ENCODE measurements around the gene SAMD10.
"Not testable (repeated sequence)": the region's sequence is repeated elsewhere in the genome, so short reads cannot be mapped to it uniquely, and the experiment has no call there.

SAMD10 gene

GRCh38 chr20:63971960-63972311 is 7.5 kb downstream of the SAMD10 start:
- WGBS (ENCODE audit: extremely low coverage, insufficient coverage, low lambda C conversion rate), result no CpG with 5 or more reads among the region's 10 CpGs
- H3K27ac ChIP-seq (ENCODE audit: low read depth, low read length); H3K4me1 ChIP-seq (ENCODE audit: control insufficient read depth, low read depth, low read length); H3K27me3 ChIP-seq (ENCODE audit: insufficient read depth, low read length, poor library complexity); H3K4me2 ChIP-seq (ENCODE audit: low read length); H3K79me1 ChIP-seq (ENCODE audit: low read length); H4K5ac ChIP-seq (ENCODE audit: low read length); H2BK15ac ChIP-seq (replicated peaks; ENCODE audit: low read depth); H3K79me2 ChIP-seq (ENCODE audit: control insufficient read depth, insufficient read depth, low read length); H3K18ac ChIP-seq (ENCODE audit: low read length); H4K8ac ChIP-seq (ENCODE audit: low read depth, low read length); H2AK5ac ChIP-seq (ENCODE audit: low read length); H2BK120ac ChIP-seq (ENCODE audit: low read depth, low read length); H3K4ac ChIP-seq (ENCODE audit: low read depth, low read length); DNase-seq; H3K4me3 ChIP-seq (ENCODE audit: low read length); H2BK5ac ChIP-seq (ENCODE audit: low read length); H3K36me3 ChIP-seq (ENCODE audit: control insufficient read depth, insufficient read depth, low read length); H3K56ac ChIP-seq (ENCODE audit: low read length); H3K23ac ChIP-seq (ENCODE audit: low read length); H3K9ac ChIP-seq (ENCODE audit: low read length): not testable (repeated sequence)

- Histone ChIP-seq H2AK5ac (ENCODE audit: low read length) (no peak overlapping the region), H3K4me3 (ENCODE audit: low read length) (no peak overlapping the region), H3K4me2 (ENCODE audit: low read length) (no peak overlapping the region), H2BK15ac (replicated peaks; ENCODE audit: low read depth) (no peak overlapping the region), H3K79me1 (ENCODE audit: low read length) (no peaks in the 10 kb centered on the region), H3K56ac (ENCODE audit: low read length) (peak overlapping the region; percentile 89), H3K27me3 (ENCODE audit: insufficient read depth, low read length, poor library complexity) (no peaks in the 10 kb centered on the region), H4K8ac (ENCODE audit: low read depth, low read length) (no peak overlapping the region), H4K5ac (ENCODE audit: low read length) (no peak overlapping the region), H3K9ac (ENCODE audit: low read length) (no peak overlapping the region), H3K4ac (ENCODE audit: low read depth, low read length) (no peak overlapping the region), H3K18ac (ENCODE audit: low read length) (no peak overlapping the region), H3K4me1 (ENCODE audit: control insufficient read depth, low read depth, low read length) (no peaks in the 10 kb centered on the region), H3K27ac (ENCODE audit: low read depth, low read length) (no peak overlapping the region), H2BK120ac (ENCODE audit: low read depth, low read length) (no peak overlapping the region), H2BK5ac (ENCODE audit: low read length) (no peak overlapping the region), H3K79me2 (ENCODE audit: control insufficient read depth, insufficient read depth, low read length) (no peaks in the 10 kb centered on the region), H3K23ac (ENCODE audit: low read length) (no peak overlapping the region), H3K36me3 (ENCODE audit: control insufficient read depth, insufficient read depth, low read length) (peaks cover 6% of the 10 kb centered on the region)
- no peak for DNase-seq
- WGBS (ENCODE audit: extremely low coverage, insufficient coverage, low lambda C conversion rate), result no CpG with 5 or more reads among the region's 5 CpGs
Measured at GRCh38 chr20:63970714-63971431, 8.6 kb downstream of the SAMD10 start.

GRCh38 chr20:63969838-63970713 is 9.4 kb downstream of the SAMD10 start, which contains the start of gene ZNF512B:
Gene ZNF512B (minus strand): TSS chr20:63969930. CDS start chr20:63967950, 1,980 bp downstream.
- no peaks in the 10 kb centered on the region for H3K79me1 ChIP-seq (ENCODE audit: low read length)
- H3K23ac ChIP-seq (ENCODE audit: low read length), result peak within 1 kb of the TSS; percentile 45
- DNase-seq, result peak; percentile 72
- H3K4me2 ChIP-seq (ENCODE audit: low read length), result peak within 1 kb of the TSS; percentile 93
- no peak within 1 kb of the TSS for H3K27ac ChIP-seq (ENCODE audit: low read depth, low read length)
- peak within 1 kb of the TSS; percentile 89 for H3K56ac ChIP-seq (ENCODE audit: low read length)
- no peaks in the 10 kb centered on the region for H3K27me3 ChIP-seq (ENCODE audit: insufficient read depth, low read length, poor library complexity)
- H3K9ac ChIP-seq (ENCODE audit: low read length), result peak within 1 kb of the TSS; percentile 82
- H3K4me1 ChIP-seq (ENCODE audit: control insufficient read depth, low read depth, low read length), result no peaks in the 10 kb centered on the region
- peaks cover 6% of the 10 kb centered on the region for H3K36me3 ChIP-seq (ENCODE audit: control insufficient read depth, insufficient read depth, low read length)
- WGBS (ENCODE audit: extremely low coverage, insufficient coverage, low lambda C conversion rate), result no CpG with 5 or more reads among the region's 73 CpGs
- H2BK120ac ChIP-seq (ENCODE audit: low read depth, low read length), result no peak within 1 kb of the TSS
- no peaks in the 10 kb centered on the region for H3K79me2 ChIP-seq (ENCODE audit: control insufficient read depth, insufficient read depth, low read length)
- H3K18ac ChIP-seq (ENCODE audit: low read length), result peak within 1 kb of the TSS; percentile 77
- H2BK5ac ChIP-seq (ENCODE audit: low read length), result no peak within 1 kb of the TSS
- no peak within 1 kb of the TSS for H3K4ac ChIP-seq (ENCODE audit: low read depth, low read length)
- H3K4me3 ChIP-seq (ENCODE audit: low read length), result peak within 1 kb of the TSS; percentile 52
- no peak within 1 kb of the TSS for H2BK15ac ChIP-seq (replicated peaks; ENCODE audit: low read depth)
- H4K5ac ChIP-seq (ENCODE audit: low read length), result no peak within 1 kb of the TSS
- no peak within 1 kb of the TSS for H2AK5ac ChIP-seq (ENCODE audit: low read length)
- H4K8ac ChIP-seq (ENCODE audit: low read depth, low read length), result peak within 1 kb of the TSS; percentile 41

GRCh38 chr20:63968928-63969760 is 10.3 kb downstream of the SAMD10 start:
- peaks cover 8% of the 10 kb centered on the region for H3K36me3 ChIP-seq (ENCODE audit: control insufficient read depth, insufficient read depth, low read length)
- no peak overlapping the region for H2BK5ac ChIP-seq (ENCODE audit: low read length)
- no peaks in the 10 kb centered on the region for H3K4me1 ChIP-seq (ENCODE audit: control insufficient read depth, low read depth, low read length)
- WGBS (ENCODE audit: extremely low coverage, insufficient coverage, low lambda C conversion rate), result no CpG with 5 or more reads among the region's 70 CpGs
- no peak for DNase-seq
- no peak overlapping the region for H2BK15ac ChIP-seq (replicated peaks; ENCODE audit: low read depth)
- peak overlapping the region; percentile 88 for H3K56ac ChIP-seq (ENCODE audit: low read length)
- H3K27ac ChIP-seq (ENCODE audit: low read depth, low read length), result no peak overlapping the region
- H2AK5ac ChIP-seq (ENCODE audit: low read length), result no peak overlapping the region
- H3K4me2 ChIP-seq (ENCODE audit: low read length), result peak overlapping the region; percentile 64
- H3K27me3 ChIP-seq (ENCODE audit: insufficient read depth, low read length, poor library complexity), result no peaks in the 10 kb centered on the region
- H3K79me2 ChIP-seq (ENCODE audit: control insufficient read depth, insufficient read depth, low read length), result no peaks in the 10 kb centered on the region
- no peak overlapping the region for H4K5ac ChIP-seq (ENCODE audit: low read length)
- H3K79me1 ChIP-seq (ENCODE audit: low read length), result no peaks in the 10 kb centered on the region
- H4K8ac ChIP-seq (ENCODE audit: low read depth, low read length), result peak overlapping the region; percentile 41
- no peak overlapping the region for H3K4ac ChIP-seq (ENCODE audit: low read depth, low read length)
- H2BK120ac ChIP-seq (ENCODE audit: low read depth, low read length), result no peak overlapping the region
- no peak overlapping the region for H3K23ac ChIP-seq (ENCODE audit: low read length)
- H3K4me3 ChIP-seq (ENCODE audit: low read length), result peak overlapping the region; percentile 47
- peak overlapping the region; percentile 81 for H3K9ac ChIP-seq (ENCODE audit: low read length)
- peak overlapping the region; percentile 77 for H3K18ac ChIP-seq (ENCODE audit: low read length)

GRCh38 chr20:63968136-63968927 is 11.1 kb downstream of the SAMD10 start:
- H3K23ac ChIP-seq (ENCODE audit: low read length), result no peak overlapping the region
- WGBS (ENCODE audit: extremely low coverage, insufficient coverage, low lambda C conversion rate), result no CpG with 5 or more reads among the region's 14 CpGs

More at GRCh38 chr20:63968136-63968927, 11.1 kb downstream of the SAMD10 start:
- H2BK15ac ChIP-seq (replicated peaks; ENCODE audit: low read depth), result no peak overlapping the region
- no peaks in the 10 kb centered on the region for H3K79me2 ChIP-seq (ENCODE audit: control insufficient read depth, insufficient read depth, low read length)
- H2BK120ac ChIP-seq (ENCODE audit: low read depth, low read length), result no peak overlapping the region
- H4K5ac ChIP-seq (ENCODE audit: low read length), result no peak overlapping the region
- no peaks in the 10 kb centered on the region for H3K79me1 ChIP-seq (ENCODE audit: low read length)
- H2BK5ac ChIP-seq (ENCODE audit: low read length), result no peak overlapping the region
- H3K9ac ChIP-seq (ENCODE audit: low read length), result peak overlapping the region; percentile 81
- no peak overlapping the region for H3K4ac ChIP-seq (ENCODE audit: low read depth, low read length)
- no peak overlapping the region for H3K4me3 ChIP-seq (ENCODE audit: low read length)
- peak overlapping the region; percentile 88 for H3K56ac ChIP-seq (ENCODE audit: low read length)
- no peak overlapping the region for H3K18ac ChIP-seq (ENCODE audit: low read length)
- H4K8ac ChIP-seq (ENCODE audit: low read depth, low read length), result no peak overlapping the region
- no peaks in the 10 kb centered on the region for H3K4me1 ChIP-seq (ENCODE audit: control insufficient read depth, low read depth, low read length)
- H2AK5ac ChIP-seq (ENCODE audit: low read length), result no peak overlapping the region
- H3K27me3 ChIP-seq (ENCODE audit: insufficient read depth, low read length, poor library complexity), result no peaks in the 10 kb centered on the region
- DNase-seq, result no peak
- peaks cover 11% of the 10 kb centered on the region for H3K36me3 ChIP-seq (ENCODE audit: control insufficient read depth, insufficient read depth, low read length)
- no peak overlapping the region for H3K4me2 ChIP-seq (ENCODE audit: low read length)
- no peak overlapping the region for H3K27ac ChIP-seq (ENCODE audit: low read depth, low read length)

Data from mesendoderm (in vitro differentiated cells).